Skeletal muscle tissue (tissue), 4 donors: ENCODE results near the gene LCN6. TPM values are rescaled to one million over a fixed set of nuclear protein-coding genes. Genes with fewer than 3 reads are reported as not detected.

ENCODE experiments used
- H3K27ac ChIP-seq: one replicate; pipeline ENCODE4 v1.7.0; 2013; ENCODE audit warnings: mild to moderate bottlenecking, low read depth, low read length, inconsistent platforms
- H3K27me3 ChIP-seq, 3 donors: one replicate each; pipeline ENCODE4 v1.7.0; 2013; ENCODE audit warnings: low read length in 3 of 3; ENCODE audit not compliant: control insufficient read depth in 3 of 3, insufficient read depth in 3 of 3
- H3K36me3 ChIP-seq, 3 donors: one replicate each; pipeline ENCODE4 v1.7.0; 2013; ENCODE audit warnings: low read length in 3 of 3; ENCODE audit not compliant: control insufficient read depth in 3 of 3, insufficient read depth in 3 of 3
- H3K4me1 ChIP-seq, 3 donors: one replicate each; pipeline ENCODE4 v1.7.0; 2013; ENCODE audit warnings: low read length in 3 of 3, mild to moderate bottlenecking in 3 of 3; ENCODE audit not compliant: control insufficient read depth in 3 of 3, insufficient read depth in 3 of 3
- H3K4me3 ChIP-seq, 3 donors: one replicate each; pipeline ENCODE4 v1.7.0; 2013; ENCODE audit warnings: low read length in 3 of 3
- H3K9ac ChIP-seq, 3 donors: one replicate each; pipeline ENCODE4 v1.7.0; 2013; ENCODE audit warnings: low read length in 3 of 3, mild to moderate bottlenecking in 3 of 3, moderate library complexity in 2 of 3, low read depth in 1 of 3
- H3K9me3 ChIP-seq, 3 donors: one replicate each; pipeline ENCODE4 v1.7.0; 2013; ENCODE audit warnings: low read length in 3 of 3; ENCODE audit not compliant: control insufficient read depth in 3 of 3
- total RNA-seq: library from RNA; depleted of rRNA; stranded (reverse); fragments of >200 nt; gene quantifications from one replicate; pipeline ENCODE4 v1.2.3, GENCODE V29; 2014
- donor health status: Osteomylitis.

The LCN6 gene
- total RNA-seq, 1 donor from 2014 or later, result not detected

DNA sequence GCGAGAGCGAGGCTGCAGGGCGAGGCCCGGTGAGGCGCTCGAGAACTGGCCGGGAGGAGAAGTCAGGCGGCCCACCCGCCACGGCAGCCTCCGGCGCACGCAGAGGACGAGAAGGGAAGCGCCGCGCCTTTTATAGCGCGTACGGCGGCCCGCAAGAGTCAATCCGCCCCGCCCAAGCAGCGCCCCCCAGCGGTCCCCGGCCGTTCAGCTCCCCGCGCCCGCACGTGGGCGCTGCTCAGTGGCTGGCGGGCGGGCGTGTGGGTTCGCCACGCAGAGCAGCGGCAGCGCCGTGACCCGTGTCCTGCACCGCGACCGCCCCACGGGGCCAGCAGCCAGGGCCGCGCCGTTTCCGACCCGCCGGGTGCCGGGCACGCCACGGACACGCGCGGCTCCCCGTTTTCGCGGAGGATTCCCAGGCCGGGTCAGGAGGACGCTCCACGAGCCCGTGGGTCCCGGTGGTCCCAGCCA, 20.2 kb downstream of the LCN6 start:
- Histone ChIP-seq H3K36me3 (peaks cover 33 to 35% (median 35%) of the 10 kb centered on the region in 3 donors), H3K9me3 (no peaks in the 10 kb centered on the region), H3K4me1 (peaks cover 34 to 43% (median 34%) of the 10 kb centered on the region in 3 donors), H3K4me3 (peak overlapping the region; percentile 83 to 98 (median 98)), H3K27ac (peak overlapping the region; percentile 64), H3K9ac (peak overlapping the region; percentile 86 to 95 (median 94)), H3K27me3 (no peaks in the 10 kb centered on the region)

DNA sequence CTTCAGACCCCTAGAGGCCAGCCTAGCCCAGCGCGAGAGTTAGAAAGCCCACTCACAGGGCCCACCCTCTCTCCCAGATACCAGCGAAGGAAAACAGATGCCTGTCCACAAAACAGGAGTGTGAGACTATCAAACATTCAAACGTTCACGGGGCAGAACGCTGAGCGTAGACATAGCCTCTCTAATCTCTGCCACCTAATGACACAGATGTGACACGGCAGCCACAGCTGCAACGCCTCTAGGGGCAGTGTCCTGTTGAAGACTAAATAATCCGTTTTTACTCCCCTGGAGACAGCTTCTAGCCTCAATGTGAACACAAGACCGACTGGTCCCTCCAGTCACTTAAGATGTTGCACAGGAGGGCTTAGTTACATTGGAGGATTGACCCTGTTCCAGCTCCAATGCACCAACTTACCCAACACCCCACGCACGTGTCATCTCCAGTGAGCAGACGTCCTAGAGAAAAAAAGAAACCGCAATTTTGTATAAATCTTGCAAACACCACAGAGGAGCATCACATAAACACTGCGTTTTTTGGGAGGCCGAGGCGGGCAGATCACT, 21.6 kb downstream of the LCN6 start:
- H3K9ac ChIP-seq, result peak overlapping the region; percentile 61 to 95 (median 94)
- H3K36me3 ChIP-seq, result peaks cover 39 to 44% (median 42%) of the 10 kb centered on the region in 3 donors
- peaks cover 34 to 54% (median 40%) of the 10 kb centered on the region in 3 donors for H3K4me1 ChIP-seq
- H3K27ac ChIP-seq, result peak overlapping the region; percentile 5
- H3K9me3 ChIP-seq, result no peaks in the 10 kb centered on the region
- H3K4me3 ChIP-seq, result peak overlapping the region; percentile 83 to 98 (median 98)
- H3K27me3 ChIP-seq, result no peaks in the 10 kb centered on the region

DNA sequence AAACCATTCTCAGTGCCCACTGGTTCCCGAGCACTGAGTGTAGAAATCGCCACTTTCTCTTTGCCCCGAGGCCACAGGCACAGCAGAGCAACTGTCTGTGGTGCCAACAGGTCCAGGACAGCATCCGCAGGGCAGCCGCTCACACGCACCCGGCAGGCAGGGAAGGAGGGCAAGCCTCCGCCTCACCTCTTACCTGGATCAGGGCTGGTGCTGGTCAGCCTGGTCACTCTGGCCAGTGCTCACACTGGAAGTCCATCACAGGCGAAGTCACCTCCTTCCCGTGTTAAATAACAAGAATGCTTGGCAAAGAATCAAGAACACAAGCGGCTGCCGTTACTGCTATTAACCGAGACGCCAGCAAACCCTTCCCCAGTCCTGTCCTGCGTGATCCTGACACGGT, 22.2 kb downstream of the LCN6 start:
- Histone ChIP-seq H3K4me3 (peak overlapping the region; percentile 83 to 98 (median 98)), H3K27me3 (no peaks in the 10 kb centered on the region), H3K9me3 (no peaks in the 10 kb centered on the region), H3K36me3 (peaks cover 39 to 44% (median 42%) of the 10 kb centered on the region in 3 donors), H3K27ac (peak overlapping the region; percentile 5), H3K9ac (peak overlapping the region in 2 of 3 donors; percentile 94 to 95), H3K4me1 (peaks cover 34 to 58% (median 45%) of the 10 kb centered on the region in 3 donors)

DNA sequence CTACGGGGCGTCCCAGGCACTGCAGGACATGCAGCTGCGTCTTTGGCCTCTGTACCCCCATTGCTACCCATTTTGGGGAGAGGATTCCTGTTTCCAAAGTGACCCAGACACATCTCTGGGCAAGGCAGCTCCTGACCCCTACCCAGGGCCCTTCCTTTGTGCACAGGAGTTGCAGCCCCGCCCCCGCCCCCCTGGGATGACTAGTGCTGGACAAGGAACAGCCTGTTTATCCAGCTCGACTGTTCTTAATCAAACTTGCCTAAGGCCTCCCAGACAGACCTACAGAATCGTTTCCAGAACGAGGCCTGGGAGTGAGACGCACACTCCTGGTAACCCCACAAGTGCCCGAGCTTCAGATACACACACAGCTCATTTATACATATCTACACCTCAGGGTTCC, 22.7 kb downstream of the LCN6 start:
- Histone ChIP-seq H3K4me3 (peak overlapping the region in 2 of 3 donors; percentile 98), H3K9ac (peak overlapping the region in 1 of 3 donors; percentile 40)

DNA sequence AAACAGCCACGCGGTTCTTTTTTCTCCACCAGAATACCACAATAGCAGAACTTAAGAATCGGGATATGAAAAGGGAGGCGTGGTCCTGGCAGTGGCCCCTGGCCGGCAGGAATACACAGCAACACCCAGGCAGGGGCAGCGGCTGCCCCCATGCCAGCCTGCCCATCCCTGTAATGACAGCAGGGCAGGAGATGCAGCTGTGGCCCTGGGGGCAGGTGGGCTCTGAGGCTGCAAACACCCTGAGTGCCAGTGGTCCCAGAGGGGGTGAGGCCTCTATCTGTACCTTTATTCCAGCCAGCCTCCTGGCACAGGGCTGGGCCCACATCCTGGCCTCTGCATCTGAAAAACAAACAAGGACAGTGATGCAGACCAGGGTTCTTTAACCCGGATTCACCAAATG, 23.6 kb downstream of the LCN6 start:
- H3K9me3 ChIP-seq, result no peaks in the 10 kb centered on the region
- no peak overlapping the region for H3K4me3 ChIP-seq
- no peaks in the 10 kb centered on the region for H3K27me3 ChIP-seq
- H3K27ac ChIP-seq, result no peak overlapping the region
- H3K4me1 ChIP-seq, result peaks cover 42 to 63% (median 56%) of the 10 kb centered on the region in 3 donors
- no peak overlapping the region for H3K9ac ChIP-seq
- peaks cover 39 to 47% (median 42%) of the 10 kb centered on the region in 3 donors for H3K36me3 ChIP-seq

More for the DNA sequence above, 22.7 kb downstream of the LCN6 start:
- H3K27me3 ChIP-seq, result no peaks in the 10 kb centered on the region
- peaks cover 37 to 63% (median 50%) of the 10 kb centered on the region in 3 donors for H3K4me1 ChIP-seq
- no peak overlapping the region for H3K27ac ChIP-seq
- peaks cover 39 to 47% (median 42%) of the 10 kb centered on the region in 3 donors for H3K36me3 ChIP-seq
- no peaks in the 10 kb centered on the region for H3K9me3 ChIP-seq

DNA sequence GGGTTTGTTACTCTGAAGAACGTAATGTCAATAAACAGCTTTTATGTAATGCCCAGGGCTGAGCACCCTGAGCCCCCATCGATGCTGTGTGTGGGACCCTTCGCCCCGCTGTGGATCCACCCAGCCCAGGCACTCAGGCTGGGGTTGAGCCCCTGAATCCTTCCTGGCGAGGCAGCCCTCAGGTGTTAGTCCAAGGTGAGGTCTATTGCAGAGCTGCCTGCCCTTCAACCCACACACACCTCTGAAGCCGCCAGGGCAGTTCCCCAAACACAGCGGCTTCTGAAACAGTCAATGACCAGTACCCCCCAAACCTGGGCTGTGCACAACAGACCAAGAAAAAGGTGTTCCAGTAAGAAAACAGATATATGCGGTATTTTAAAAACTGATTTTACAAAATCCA, 24.3 kb downstream of the LCN6 start:
- Histone ChIP-seq H3K4me3 (no peak overlapping the region), H3K9me3 (no peaks in the 10 kb centered on the region), H3K9ac (no peak overlapping the region), H3K4me1 (peaks cover 38 to 63% (median 54%) of the 10 kb centered on the region in 3 donors), H3K27ac (no peak overlapping the region), H3K27me3 (peaks cover 0 to 3% (median 0%) of the 10 kb centered on the region in 3 donors), H3K36me3 (peaks cover 39 to 47% (median 42%) of the 10 kb centered on the region in 3 donors)

DNA sequence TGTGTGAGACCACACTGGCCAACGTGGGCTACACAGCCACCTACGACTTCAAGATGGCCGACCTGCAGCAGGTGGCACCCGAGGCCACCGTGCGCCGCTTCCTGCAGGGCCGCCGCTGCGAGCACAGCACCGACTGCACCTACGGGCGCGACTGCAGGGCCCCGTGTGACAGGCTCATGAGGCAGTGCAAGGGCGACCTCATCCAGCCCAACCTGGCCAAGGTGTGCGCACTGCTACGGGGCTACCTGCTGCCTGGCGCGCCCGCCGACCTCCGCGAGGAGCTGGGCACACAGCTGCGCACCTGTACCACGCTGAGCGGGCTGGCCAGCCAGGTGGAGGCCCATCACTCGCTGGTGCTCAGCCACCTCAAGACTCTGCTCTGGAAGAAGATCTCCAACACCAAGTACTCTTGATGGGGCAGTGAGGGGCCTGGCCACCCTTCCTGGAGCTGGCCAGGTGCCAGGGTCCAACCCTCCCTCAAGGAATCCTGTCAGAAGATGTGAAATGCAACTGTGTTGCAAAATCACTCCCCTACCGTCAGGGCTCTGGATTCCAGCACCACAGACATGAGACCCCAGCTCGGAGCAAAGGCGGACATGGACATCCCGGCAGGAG, 24.9 kb downstream of the LCN6 start:
- Histone ChIP-seq H3K4me1 (peaks cover 33 to 58% (median 49%) of the 10 kb centered on the region in 3 donors), H3K36me3 (peaks cover 39 to 47% (median 42%) of the 10 kb centered on the region in 3 donors), H3K27ac (no peak overlapping the region)

DNA sequence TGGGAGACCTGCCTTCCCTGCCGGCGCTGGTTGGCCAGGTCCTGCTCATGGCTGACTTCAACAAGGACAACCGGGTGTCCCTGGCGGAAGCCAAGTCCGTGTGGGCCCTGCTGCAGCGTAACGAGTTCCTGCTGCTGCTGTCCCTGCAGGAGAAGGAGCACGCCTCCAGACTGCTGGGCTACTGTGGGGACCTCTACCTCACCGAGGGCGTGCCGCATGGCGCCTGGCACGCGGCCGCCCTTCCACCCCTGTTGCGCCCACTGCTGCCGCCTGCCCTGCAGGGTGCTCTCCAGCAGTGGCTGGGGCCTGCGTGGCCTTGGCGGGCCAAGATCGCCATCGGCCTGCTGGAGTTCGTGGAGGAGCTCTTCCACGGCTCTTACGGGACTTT, 25.4 kb downstream of the LCN6 start:
- Histone ChIP-seq H3K9ac (peak overlapping the region in 1 of 3 donors; percentile 16), H3K27ac (no peak overlapping the region), H3K36me3 (peaks cover 39 to 47% (median 42%) of the 10 kb centered on the region in 3 donors), H3K4me1 (peaks cover 31 to 54% (median 47%) of the 10 kb centered on the region in 3 donors), H3K9me3 (no peaks in the 10 kb centered on the region), H3K27me3 (peaks cover 0 to 3% (median 0%) of the 10 kb centered on the region in 3 donors), H3K4me3 (no peak overlapping the region)

More for the DNA sequence above, 24.9 kb downstream of the LCN6 start:
- Histone ChIP-seq H3K4me3 (no peak overlapping the region), H3K27me3 (peaks cover 0 to 3% (median 0%) of the 10 kb centered on the region in 3 donors), H3K9ac (peak overlapping the region in 1 of 3 donors; percentile 16), H3K9me3 (no peaks in the 10 kb centered on the region)

DNA sequence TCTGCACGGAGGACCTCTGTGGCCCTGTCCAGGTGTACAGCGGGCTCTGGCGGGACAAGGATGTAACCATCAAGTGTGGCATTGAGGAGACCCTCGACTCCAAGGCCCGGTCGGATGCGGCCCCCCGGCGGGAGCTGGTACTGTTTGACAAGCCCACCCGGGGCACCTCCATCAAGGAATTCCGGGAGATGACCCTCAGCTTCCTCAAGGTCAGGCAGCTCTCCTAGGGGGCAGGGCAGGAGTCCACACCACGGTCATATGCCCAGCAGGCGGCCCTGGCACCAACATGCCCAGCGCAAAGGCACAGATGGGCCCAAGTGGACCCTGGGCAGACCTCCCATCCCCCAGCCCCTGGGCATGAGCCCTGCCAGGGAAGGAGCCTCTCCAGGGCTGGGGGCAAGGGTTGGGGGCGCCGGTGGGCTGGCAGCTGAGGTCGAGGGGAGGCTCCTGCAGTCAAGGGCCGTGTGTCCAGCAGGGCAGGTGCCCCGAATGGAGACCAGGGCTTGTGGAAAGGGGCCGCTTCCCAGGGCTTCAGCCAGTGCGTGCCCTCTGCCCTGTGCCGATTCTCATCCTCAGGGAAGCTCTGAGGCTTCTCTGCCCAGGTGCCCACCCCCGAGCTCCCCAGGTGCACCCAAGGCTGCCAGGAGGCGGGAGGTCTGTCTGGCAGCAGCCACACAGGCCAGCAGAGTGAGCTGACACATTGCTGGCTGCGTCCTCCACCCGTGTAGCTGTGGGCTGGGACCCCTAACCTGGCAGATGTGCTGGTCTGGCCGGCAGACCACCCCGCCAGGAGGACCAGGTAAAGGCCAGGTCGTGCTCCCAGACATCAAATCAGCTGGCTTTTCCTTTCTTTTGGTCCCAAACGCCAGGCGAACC, 26.0 kb downstream of the LCN6 start:
- H3K27me3 ChIP-seq, result peaks cover 0 to 7% (median 0%) of the 10 kb centered on the region in 3 donors
- H3K4me3 ChIP-seq, result no peak overlapping the region
- H3K4me1 ChIP-seq, result peaks cover 28 to 50% (median 44%) of the 10 kb centered on the region in 3 donors
- H3K27ac ChIP-seq, result no peak overlapping the region
- H3K9me3 ChIP-seq, result no peaks in the 10 kb centered on the region
- H3K36me3 ChIP-seq, result peaks cover 39 to 47% (median 42%) of the 10 kb centered on the region in 3 donors
- no peak overlapping the region for H3K9ac ChIP-seq
